ENCODE measurements around the gene CPNE9. TPM values are rescaled to one million over a fixed set of nuclear protein-coding genes. Genes with fewer than 3 reads are reported as not detected.

Gene CPNE9
- total RNA-seq, 1 donor from 2014 or later, result 0.42 TPM

DNA sequence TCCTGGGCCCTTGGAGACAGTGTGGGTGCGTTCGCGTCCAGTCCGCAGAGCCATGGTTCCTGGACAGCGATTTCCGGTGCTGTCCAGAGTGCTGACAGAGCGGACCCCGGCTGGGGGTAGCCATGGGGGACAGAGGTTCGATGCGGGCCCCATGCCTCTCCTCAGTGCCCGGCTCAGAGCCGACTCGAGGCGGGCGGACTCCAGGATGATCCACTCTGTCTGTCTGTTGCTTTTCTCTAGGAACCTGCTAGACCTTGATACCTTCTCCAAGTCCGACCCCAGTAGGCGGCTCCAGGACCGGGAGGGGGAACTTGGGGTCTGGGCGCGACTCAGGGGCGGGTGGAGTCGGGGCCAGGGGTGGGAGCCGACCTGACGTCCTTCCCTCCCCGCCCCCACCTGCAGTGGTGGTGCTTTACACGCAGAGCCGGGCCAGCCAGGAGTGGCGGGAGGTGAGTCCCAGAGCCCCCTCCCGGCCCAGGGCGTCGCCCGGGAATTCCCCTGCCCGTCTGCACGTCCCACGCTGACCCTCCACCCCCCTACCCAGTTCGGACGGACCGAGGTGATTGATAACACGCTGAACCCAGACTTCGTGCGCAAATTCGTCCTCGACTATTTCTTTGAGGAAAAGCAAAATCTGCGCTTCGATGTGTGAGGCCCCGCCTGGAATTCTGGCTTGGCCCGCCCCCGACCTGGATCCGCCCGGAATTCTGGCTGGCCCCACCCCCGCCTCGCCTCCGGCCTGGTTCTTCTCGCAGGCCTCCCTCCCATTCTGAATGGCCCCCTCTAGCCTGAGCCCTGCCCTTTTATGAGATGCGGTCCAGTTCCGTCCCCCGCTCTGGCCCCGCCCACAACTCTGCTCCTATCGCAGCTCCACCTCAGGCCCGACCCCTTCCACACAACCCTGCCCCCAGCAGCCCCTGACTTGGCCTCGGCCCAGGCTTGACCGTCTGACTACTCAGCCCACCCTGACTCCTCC lies 1.0 kb downstream of the CPNE9 start:
- Mint-ChIP-seq H3K4me1 (peaks cover 8% of the 10 kb centered on the region), H3K9me3 (no peaks in the 10 kb centered on the region), H3K36me3 (peaks cover 15% of the 10 kb centered on the region), H3K27me3 (ENCODE audit: low read depth) (peaks cover 55% of the 10 kb centered on the region), H3K4me3 (peak overlapping the region; percentile 54), H3K27ac (no peak overlapping the region)
- TF ChIP-seq, protein P1, sequence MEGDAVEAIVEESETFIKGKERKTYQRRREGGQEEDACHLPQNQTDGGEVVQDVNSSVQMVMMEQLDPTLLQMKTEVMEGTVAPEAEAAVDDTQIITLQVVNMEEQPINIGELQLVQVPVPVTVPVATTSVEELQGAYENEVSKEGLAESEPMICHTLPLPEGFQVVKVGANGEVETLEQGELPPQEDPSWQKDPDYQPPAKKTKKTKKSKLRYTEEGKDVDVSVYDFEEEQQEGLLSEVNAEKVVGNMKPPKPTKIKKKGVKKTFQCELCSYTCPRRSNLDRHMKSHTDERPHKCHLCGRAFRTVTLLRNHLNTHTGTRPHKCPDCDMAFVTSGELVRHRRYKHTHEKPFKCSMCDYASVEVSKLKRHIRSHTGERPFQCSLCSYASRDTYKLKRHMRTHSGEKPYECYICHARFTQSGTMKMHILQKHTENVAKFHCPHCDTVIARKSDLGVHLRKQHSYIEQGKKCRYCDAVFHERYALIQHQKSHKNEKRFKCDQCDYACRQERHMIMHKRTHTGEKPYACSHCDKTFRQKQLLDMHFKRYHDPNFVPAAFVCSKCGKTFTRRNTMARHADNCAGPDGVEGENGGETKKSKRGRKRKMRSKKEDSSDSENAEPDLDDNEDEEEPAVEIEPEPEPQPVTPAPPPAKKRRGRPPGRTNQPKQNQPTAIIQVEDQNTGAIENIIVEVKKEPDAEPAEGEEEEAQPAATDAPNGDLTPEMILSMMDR (IDR thresholded peaks at IDR 0.05; ENCODE audit: unreplicated experiment), result no peak
- DNase-seq (ENCODE audit: low spot score in 2 of 2, unreplicated experiment in 2 of 2), result peak; percentile 42 to 73

DNA sequence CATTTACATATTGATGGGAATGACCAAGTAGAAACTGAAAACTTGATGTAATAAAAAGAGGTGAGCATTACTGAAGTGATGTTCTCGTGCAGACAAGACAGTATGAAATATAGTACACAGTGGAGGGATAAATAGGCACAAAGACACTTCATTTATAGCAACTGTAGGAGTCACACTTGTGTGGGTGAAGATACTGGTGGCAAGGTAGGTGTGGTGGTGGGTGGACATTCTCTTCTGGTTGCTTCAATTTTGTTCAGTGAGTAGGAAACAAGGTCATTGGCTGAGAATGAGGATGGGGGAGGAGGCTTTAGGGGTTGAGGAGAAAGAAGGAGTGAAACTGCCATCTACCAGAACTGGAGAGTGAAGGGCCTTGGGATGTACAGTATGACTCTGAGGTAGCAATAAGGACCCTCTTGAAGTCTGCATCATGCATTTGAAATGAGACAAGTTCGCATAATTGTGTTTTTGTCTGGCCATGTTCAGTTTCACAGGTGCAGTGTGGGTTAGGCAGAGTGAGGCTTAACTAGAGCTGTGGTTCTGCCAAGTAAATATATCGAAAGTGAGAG lies 6.6 kb downstream of the CPNE9 start:
- no peak overlapping the region for H3K27ac Mint-ChIP-seq
- peaks cover 50% of the 10 kb centered on the region for H3K27me3 Mint-ChIP-seq (ENCODE audit: low read depth)
- no peaks in the 10 kb centered on the region for H3K36me3 Mint-ChIP-seq
- no peaks in the 10 kb centered on the region for H3K4me1 Mint-ChIP-seq
- no peak for DNase-seq (ENCODE audit: low spot score in 2 of 2, unreplicated experiment in 2 of 2)
- H3K4me3 Mint-ChIP-seq, result no peak overlapping the region
- no peaks in the 10 kb centered on the region for H3K9me3 Mint-ChIP-seq
- TF ChIP-seq, protein P1 (IDR thresholded peaks at IDR 0.05; ENCODE audit: unreplicated experiment), result no peak

DNA sequence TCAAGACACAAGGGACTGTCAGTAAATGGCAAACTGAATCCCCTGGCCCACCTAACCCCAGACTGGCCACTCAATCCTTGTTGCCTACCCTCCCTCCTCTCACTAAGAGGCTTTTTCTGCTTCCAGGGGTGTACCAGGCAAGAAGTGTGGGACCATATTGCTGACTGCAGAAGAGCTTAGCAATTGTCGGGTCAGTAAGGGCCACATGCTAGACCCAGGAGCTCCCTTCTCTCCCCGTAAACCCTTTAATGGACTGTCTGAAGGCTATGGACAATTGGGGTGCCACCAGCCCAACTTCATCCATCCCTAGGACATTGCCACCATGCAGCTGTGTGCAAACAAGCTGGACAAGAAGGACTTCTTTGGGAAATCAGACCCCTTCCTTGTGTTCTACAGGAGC lies 8.8 kb downstream of the CPNE9 start:
- peaks cover 5% of the 10 kb centered on the region for H3K4me1 Mint-ChIP-seq
- H3K4me3 Mint-ChIP-seq, result no peak overlapping the region
- H3K27ac Mint-ChIP-seq, result no peak overlapping the region
- no peaks in the 10 kb centered on the region for H3K9me3 Mint-ChIP-seq
- TF ChIP-seq, protein P1 (IDR thresholded peaks at IDR 0.05; ENCODE audit: unreplicated experiment), result no peak
- peaks cover 37% of the 10 kb centered on the region for H3K27me3 Mint-ChIP-seq (ENCODE audit: low read depth)
- H3K36me3 Mint-ChIP-seq, result no peaks in the 10 kb centered on the region
- DNase-seq (ENCODE audit: low spot score in 2 of 2, unreplicated experiment in 2 of 2), result no peak

DNA sequence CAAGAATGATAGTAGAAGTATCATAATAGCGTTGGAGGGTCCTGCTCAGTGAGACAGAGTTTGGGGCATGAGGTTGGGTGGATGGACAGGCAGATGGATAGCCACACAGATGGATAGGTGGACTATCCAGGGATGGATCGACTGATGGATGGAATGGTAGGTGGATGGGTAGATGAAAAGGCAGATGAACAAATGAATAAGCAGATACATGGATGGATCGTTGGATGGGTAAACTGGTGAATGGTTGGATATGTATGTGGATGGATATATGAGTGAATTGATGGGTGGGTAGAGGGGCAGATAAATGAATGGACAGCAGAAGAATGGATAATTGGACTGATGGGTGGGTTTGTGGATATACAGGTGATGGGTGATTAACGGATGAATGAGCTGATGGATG lies 9.5 kb downstream of the CPNE9 start:
- H3K9me3 Mint-ChIP-seq, result no peaks in the 10 kb centered on the region
- DNase-seq (ENCODE audit: low spot score in 2 of 2, unreplicated experiment in 2 of 2), result no peak
- no peak overlapping the region for H3K4me3 Mint-ChIP-seq
- peaks cover 37% of the 10 kb centered on the region for H3K27me3 Mint-ChIP-seq (ENCODE audit: low read depth)
- TF ChIP-seq, protein P1 (IDR thresholded peaks at IDR 0.05; ENCODE audit: unreplicated experiment), result no peak
- H3K27ac Mint-ChIP-seq, result no peak overlapping the region
- H3K4me1 Mint-ChIP-seq, result peaks cover 5% of the 10 kb centered on the region
- H3K36me3 Mint-ChIP-seq, result no peaks in the 10 kb centered on the region

DNA sequence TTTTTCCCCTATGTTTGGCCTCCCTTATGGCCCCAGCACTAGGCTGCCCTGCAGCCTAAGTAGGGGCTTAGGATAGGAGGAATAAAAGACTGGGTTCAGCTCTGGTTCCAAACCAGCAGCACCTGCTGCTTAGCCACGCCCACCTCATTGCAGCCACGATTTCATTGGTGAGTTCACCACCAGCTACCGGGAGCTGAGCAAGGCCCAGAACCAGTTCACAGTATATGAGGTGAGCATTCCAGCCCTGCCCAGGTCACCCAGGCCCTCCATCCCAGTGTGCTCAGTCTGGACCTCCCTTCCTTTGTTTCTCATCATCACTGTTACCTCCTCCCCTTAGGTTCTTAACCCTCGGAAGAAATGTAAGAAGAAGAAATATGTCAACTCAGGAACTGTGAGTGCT lies 11.5 kb downstream of the CPNE9 start:
- TF ChIP-seq, protein P1 (IDR thresholded peaks at IDR 0.05; ENCODE audit: unreplicated experiment), result no peak
- Mint-ChIP-seq H3K4me3 (no peak overlapping the region), H3K9me3 (no peaks in the 10 kb centered on the region), H3K4me1 (peaks cover 5% of the 10 kb centered on the region), H3K27ac (no peak overlapping the region), H3K27me3 (ENCODE audit: low read depth) (peaks cover 37% of the 10 kb centered on the region), H3K36me3 (no peaks in the 10 kb centered on the region)
- DNase-seq (ENCODE audit: low spot score in 2 of 2, unreplicated experiment in 2 of 2), result no peak
